Heart left ventricle (tissue), 13 donors: Measurements from ENCODE around the gene PTRH2.

Source experiments
- POLR2A ChIP-seq, 2 donors: fragments of 450-650 bp; IDR thresholded peaks; one replicate each; pipeline ENCODE4 v1.6.1; 2017; ENCODE audit warnings: antibody characterized with exemption in 2 of 2, mild to moderate bottlenecking in 2 of 2, moderate library complexity in 2 of 2
- TF ChIP-seq, protein P1 (sequence below), 12 donors: fragments of 200-600 bp; sonication (generic) in 4 of 12; IDR thresholded peaks; one replicate each; pipeline versions ENCODE4 v1.5.0 to v1.8.0; 2018 to 2022; ENCODE audit warnings: antibody characterized with exemption in 12 of 12, mild to moderate bottlenecking in 5 of 12
- donor health status: ischemic (EF 13 %, LVEDD 7.1; RV severe dilation, severe dysfunction).
- donor health status: DM: no; HTN: yes; CAD: no.
- donor health status: DM: no; HTN: no; CAD: no.
- donor health status: ischemic (EF 25% LVEDD 6.9; RV normal size, moderate dysfunction).
- donor health status: ischemic (EF 25% LVEDD 5.7; RV mildly dilated, moderate dysfunction).
- donor health status: ischemic (EF 35%, LVEDD 5.7; RV mildly dilated, moderate dysfunction).
- donor health status: nonischemic (EF 11% LVEDD 7.7; RV severe dilation, severe dysfunction).
- donor health status: DM: yes; HTN: yes; CAD: no.
- donor health status: PGD.
- donor health status: ischemic (EF 29% LVEDD 5.4; RV normal size, mild dysfunction).
- donor health status: nonischemic (EF 23%, LVEDD 6.1; RV moderate dilation, normal function).

DNA sequence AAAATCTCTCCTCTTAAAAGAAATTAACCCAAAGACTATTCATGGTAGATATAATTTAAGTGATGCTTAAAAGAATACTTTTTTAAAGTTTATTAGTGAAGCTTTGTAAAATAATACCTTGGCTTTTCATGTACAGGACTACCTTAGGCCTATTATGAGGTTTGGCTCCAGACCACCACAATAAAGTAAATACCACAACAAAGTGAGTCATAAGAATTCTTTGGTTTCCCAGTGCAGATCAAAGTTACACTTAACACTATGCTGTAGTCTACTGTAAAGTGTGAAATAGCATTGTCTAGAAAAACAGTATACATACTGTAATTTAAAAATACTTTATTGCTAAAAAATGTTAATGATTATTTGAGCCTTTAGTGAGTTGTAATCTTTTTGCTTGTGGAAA, 55.9 kb downstream of the PTRH2 start:
- TF ChIP-seq, protein P1, sequence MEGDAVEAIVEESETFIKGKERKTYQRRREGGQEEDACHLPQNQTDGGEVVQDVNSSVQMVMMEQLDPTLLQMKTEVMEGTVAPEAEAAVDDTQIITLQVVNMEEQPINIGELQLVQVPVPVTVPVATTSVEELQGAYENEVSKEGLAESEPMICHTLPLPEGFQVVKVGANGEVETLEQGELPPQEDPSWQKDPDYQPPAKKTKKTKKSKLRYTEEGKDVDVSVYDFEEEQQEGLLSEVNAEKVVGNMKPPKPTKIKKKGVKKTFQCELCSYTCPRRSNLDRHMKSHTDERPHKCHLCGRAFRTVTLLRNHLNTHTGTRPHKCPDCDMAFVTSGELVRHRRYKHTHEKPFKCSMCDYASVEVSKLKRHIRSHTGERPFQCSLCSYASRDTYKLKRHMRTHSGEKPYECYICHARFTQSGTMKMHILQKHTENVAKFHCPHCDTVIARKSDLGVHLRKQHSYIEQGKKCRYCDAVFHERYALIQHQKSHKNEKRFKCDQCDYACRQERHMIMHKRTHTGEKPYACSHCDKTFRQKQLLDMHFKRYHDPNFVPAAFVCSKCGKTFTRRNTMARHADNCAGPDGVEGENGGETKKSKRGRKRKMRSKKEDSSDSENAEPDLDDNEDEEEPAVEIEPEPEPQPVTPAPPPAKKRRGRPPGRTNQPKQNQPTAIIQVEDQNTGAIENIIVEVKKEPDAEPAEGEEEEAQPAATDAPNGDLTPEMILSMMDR (IDR thresholded peaks at IDR 0.05), result no peak
- TF ChIP-seq POLR2A (IDR thresholded peaks at IDR 0.05), result no peak
